Non-pigmented ciliary epithelial cell (primary cell): ENCODE measurements around the gene GALNT15.

ENCODE experiments used
- DNase-seq: peaks from one replicate; pipeline ENCODE4 v3.0.0-alpha.2; 2010; ENCODE audit warnings: low read depth

Gene GALNT15, protein sequence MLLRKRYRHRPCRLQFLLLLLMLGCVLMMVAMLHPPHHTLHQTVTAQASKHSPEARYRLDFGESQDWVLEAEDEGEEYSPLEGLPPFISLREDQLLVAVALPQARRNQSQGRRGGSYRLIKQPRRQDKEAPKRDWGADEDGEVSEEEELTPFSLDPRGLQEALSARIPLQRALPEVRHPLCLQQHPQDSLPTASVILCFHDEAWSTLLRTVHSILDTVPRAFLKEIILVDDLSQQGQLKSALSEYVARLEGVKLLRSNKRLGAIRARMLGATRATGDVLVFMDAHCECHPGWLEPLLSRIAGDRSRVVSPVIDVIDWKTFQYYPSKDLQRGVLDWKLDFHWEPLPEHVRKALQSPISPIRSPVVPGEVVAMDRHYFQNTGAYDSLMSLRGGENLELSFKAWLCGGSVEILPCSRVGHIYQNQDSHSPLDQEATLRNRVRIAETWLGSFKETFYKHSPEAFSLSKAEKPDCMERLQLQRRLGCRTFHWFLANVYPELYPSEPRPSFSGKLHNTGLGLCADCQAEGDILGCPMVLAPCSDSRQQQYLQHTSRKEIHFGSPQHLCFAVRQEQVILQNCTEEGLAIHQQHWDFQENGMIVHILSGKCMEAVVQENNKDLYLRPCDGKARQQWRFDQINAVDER

DNA sequence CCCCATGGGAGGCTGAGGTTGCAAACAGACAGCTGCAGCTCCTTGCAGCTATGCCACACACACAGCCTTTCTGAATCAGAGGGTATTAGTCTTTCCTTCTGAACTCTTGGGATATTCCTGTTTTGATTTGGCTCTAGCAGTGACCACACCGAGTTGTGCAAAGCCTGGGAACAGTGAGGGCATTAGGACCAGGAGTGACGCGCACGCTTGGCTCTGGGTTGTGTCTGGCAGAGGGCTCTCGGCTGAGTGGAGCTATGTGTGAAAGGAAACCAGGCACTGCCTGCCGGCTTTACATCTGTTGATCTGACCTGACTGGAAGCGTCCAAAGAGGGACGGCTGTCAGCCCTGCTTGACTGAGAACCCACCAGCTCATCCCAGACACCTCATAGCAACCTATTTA, at the start of gene GALNT15:
Gene GALNT15, plus strand, starts transcription at position 292 of the 400 bp plus-strand sequence. CDS start 472 bp downstream, outside the sequence.
- peak; percentile 77 for DNase-seq

DNA sequence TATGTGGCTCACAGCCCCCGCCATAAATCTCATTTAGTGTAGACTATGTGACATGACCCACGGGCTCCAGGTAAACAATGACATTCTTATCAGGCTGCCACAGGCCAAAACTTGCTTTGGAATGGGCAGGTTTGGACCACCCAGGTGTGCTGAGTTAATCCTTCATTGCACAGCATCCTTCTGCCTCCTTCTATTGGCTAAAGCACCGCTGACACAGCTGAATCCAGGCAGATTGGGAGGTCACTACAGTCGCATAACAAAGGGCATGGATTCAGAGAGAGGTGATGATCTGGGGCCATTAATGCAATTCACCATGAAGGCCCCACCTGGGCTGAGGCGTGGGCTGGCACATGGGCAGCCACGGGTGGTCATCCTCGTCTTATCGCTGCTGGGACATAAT, 47.8 kb upstream of the GALNT15 start:
- DNase-seq, result no peak

DNA sequence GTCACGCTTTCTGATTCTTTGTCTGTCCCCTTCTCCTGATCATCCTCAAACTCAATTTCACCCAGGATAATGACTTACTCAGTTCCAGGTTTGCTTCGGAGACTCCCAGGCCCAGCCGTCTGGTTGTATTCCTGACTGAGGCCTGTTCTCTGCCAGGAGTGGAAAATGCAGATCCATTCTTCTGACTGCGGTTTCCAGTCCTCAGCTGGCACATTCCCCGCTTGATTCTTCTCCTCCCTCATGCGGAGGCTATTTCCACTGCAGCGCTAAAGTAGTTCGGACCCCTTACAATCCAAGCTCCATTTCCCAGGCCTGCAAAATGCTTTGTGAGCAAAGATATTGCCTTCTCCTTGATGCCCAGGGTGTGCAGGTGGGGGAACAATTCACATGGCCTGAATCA, 47.2 kb upstream of the GALNT15 start:
- no peak for DNase-seq

DNA sequence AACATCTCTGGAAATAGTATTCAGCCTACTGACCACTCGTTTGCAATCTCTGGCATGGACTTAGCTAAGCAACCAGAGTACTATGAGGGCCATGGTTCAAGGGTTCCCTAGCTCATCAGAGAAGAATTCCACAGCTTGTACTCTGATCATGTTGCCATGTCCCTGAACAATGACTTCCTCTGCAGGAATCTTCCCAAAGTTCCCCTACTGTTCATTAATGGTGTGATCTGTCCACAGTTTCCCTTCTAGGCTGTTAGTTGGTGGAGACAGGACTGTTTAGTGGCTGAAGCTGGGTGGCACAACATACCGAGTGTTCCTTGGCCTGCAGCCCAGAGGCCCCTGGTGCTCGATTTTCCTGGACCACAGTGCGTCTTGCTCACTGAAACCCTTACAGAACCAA, 44.4 kb upstream of the GALNT15 start:
- peak; percentile 79 for DNase-seq

DNA sequence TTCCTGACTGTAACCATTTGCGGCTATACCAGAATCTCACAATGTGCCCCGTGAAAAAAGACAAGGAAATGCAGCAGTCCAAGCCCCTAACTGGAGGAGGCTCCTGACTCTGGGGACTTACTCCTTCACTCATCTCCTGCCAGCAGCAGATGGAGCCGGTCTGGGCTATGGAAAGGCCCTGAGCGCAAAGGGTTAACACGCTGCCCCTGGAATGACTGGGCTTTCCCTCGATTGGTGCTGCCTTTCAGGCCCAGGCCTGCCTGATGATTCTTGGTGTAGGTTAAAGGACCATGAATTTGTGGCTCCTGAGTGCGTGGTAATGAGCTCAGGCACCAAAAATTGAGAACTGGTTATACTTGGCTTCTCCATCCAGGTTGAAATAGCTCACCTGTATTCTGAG, 42.3 kb upstream of the GALNT15 start:
- no peak for DNase-seq

DNA sequence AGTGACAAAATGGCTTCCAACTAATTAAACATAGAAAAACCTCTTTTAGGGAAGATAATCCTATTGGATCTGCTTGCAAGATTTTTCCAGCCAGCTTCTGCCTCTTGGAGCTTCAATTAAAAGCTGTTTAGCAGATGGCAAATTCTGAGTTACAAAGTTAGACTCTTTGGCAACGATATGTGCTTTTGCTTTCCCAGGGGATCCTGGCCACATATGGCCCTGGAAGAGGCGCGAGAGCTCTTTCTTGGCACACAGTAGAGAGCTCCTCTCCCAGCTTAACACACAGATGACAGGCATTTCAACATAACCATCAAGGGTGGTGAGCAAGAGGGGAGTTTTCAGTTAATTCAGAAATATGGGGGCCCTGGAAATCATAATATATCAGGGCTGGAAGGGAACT, 41.6 kb upstream of the GALNT15 start:
- DNase-seq, result no peak

DNA sequence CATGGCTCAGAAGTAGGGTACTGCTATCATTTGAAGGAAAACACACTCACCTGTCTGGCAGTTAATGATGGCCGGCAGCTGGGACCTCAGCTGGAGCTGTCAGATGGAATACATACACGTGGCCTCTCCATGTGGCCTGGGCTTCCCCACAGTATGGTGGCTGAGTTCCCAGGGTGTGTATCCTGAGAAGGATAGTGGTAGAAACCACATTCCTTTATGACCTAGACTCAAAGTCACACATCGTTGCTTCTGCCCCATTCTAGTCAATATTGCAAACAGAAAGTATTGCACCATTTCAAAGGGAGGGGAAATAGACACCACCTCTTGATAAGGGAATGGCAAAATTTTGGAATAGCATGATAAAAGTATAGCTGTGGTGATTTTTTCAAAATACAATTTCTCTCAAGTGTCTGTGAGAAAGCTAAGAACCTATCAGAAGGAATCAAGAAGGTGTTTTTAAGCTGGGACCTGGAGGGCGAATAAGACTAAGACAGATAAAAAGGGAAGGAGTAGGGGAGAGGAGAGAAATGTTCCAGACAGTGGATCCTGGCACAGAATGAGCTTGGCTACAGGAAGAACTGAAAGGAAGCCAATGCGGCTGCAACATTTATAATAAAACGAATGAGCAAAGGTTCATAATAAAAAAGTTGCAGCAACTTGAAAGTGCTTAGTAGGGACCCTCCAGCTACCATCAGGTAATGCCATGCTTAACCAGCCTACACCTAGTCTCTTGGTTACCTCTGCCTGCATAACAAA, 40.1 kb upstream of the GALNT15 start:
- no peak for DNase-seq

DNA sequence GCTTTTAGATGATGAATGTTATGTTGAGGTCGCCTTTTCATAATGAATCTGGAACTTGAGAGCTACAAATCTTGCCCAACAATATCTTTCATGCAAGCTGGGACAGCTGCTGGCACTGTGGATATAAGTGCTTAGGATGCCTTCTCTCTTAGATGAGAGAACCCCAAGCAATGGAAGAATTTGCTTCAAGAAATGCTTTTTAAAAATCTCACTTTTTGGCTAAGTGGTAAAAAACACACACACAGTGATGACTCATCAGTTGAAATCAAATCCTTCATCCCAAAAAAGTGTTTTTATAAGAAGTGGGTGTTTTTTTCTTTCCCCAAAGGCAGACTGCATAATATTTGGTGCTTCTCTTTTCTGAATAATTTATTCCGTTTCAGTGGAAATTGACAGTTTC, 38.4 kb upstream of the GALNT15 start:
- DNase-seq, result no peak

DNA sequence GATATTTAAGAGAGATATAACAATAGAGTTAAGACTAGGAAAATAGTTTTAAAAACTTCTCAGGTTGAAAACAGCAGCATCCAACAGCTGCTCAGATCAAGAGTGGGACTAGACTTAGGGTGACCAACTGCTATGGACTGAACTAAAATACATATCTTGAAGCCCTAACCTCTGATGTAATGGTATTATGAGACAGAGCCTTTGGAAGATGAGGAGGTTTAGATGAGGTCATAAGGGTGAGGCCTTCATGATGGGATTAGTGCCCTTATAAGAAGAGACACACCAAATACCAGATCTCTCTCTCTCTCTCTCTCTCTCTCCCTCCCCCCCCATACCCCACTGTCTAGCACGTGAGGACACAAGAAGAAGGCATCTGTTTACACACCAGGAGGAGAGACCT, 37.4 kb upstream of the GALNT15 start:
- DNase-seq, result no peak

DNA sequence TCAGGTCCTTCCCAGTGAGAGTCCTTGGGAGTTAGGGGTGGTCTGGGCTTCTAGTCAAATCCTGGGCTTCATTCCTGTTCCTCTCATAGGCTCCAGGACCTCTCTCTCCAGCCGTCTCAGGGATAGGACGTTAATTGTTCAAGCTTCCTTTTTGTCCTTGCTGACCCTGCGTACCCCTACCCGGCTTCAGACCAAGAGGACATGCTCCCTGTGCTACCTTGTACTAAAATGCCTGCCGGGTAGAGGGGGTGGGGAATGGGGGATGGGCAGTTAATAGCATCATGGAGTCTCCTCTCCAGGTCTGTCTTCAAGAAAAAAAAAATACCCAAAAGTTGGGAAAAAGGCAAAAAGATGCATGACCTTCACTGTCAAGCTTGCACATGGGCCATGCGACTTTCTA, 36.5 kb upstream of the GALNT15 start:
- DNase-seq, result no peak

DNA sequence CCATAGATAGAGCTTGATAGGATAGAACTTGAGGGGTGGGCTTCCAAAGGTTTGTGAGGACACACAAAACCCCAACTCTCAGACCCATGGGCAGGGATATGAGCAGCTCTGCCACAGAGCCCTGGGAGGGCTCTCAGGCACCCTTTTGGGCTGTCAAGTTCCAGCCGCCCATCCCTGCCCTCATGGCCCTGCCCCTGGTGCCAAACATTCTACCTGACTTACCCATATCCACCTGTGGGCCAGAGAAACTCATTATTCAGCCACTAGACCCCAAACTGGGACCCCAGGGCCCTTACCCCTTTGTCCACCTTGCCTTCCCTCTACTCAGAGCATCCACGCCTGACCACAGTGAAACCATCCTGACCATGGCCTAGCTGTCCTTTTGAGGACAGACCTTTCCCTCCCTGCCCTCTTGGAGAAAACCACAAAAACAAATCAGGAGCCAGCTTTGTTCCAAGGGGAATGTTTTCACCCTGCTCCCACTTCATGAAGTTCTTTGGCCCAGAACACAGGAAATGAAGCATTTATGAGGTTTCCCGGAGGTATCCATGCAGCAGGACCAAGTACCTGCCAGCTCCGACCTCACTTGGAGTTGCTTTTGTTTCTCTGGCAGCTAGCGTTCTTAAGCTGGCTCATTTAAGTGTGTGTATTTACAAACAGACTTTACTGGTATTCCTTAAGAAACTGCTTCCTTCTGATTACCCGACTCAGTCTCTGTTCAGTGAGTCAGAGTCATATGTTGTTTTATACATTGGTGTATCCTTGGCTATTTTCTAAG, 34.2 kb upstream of the GALNT15 start:
- DNase-seq, result peak; percentile 43

DNA sequence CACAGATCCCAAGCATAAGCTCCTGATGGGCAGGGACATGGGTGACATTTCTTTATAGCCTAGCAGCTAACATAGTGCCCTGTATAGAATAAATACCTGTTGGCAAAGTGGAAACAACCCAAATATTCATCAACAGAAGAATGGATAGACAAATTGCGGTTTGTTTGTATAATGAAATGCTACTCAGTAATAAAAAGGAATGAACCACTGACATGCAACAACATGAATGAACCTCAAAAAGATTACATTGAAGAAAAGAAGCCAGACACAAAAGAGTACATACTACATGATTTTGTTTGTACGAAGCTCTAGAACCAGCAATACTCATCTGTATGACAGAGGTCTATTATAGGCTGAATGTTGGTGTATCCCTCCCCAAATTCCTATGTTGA, 33.6 kb upstream of the GALNT15 start:
- DNase-seq, result no peak

DNA sequence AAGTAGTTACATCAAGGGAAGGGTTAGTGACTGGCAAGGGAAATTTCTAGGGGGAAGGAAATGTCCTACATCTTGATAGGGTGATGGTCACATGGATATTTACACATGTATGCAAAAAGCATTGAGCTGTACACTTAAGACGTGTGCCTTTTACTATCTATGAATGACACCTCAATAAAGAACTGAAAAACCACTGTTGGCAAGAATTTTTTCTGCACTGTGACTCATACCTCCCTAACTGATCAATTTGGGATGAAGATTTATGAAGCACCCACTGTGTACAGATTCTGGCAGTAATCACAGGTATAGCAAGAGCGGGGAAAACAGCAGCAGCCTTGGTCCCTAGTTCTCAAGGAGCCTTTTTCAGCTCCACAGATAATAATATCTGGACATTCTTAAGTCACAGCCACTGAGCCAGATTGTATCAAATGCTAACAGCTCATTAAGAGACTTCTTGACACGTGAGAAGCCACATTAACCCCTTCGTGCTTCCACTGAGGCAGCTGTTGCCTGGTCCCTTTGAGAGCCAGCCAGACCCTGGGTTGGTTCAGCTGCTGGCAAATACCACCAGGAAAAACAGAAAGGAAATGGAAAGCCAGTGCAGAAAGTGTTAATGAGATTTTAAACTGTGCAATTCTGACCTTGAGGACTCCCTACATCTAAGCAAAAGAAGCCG, 32.0 kb upstream of the GALNT15 start:
- no peak for DNase-seq

DNA sequence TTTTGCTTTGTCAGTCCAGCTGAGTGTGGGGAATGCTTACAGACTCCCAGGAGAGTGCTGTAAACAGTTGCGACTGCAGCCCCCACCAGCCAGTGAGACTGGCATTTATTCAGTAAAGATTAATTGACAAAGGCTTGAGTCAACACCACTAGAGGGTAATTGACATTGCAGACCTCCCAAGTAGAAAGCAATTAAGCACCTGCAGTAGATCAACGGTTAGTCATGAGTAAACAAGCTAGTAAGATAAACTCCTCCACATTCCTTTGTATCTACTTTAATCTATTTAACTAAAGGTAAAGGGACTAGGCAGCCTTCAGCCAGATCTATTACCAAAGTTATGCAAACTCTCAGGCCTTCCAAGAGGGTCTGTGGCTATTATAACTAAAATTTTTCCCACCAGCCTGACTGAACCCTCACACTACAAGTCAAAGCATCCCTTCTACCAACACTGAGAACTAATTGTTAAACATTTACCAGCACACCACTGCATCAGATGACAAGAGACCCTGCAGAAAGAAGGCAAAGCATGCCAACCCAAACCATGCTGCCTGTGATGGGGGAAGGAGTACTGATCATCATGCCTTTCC, 30.5 kb upstream of the GALNT15 start:
- no peak for DNase-seq

DNA sequence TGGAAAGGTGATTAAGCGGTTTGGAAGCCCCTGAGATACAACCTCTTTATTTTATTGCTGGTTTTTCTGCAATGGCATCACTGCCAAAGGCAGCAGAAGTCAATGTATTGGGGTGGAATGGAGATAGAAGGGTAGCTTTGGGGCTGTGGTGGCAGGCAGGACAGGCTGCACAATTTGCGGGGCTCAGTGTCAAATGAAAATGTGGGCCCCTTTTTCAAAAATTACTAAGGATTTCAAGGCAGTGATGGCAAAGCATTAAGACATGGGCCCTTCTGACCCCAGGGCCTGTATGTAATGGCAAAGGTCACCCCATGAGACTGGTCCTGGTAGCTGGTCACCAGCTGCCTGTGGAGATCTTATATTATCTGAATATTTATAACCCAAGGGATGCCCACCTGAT, 29.3 kb upstream of the GALNT15 start:
- no peak for DNase-seq

DNA sequence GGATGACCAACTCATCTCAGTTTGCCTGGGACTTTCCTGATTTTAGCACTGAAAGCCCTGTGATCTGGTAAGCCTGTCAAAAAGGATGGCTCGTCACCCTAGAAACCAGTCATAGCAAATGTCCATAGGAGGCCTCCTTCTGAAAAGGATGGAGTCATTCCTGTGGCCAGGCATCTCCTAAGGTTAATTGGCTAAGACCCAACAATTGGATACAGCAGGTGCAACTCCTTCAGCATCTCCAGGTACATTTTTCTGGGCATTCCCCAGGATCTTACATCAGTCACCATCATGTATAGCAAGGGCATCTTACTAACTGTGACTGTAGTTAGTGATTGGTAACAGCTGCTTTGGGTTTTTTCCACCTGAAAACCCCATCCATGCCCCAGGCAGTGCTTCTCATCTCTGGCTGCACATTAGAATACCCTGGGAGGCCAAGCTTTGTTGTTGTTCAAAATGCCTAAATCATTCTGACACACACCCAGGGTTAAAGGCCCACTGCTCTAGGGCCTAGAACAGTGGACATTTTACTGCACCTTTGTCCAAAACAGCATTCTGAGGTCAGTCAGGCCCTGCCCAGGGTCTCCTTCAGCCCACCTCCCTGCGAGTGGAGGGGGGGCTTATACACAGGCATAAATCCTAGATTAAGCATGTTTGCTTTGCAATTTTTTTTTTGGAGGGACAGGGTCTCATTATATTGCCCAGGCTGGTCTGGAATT, 28.3 kb upstream of the GALNT15 start:
- DNase-seq, result no peak

DNA sequence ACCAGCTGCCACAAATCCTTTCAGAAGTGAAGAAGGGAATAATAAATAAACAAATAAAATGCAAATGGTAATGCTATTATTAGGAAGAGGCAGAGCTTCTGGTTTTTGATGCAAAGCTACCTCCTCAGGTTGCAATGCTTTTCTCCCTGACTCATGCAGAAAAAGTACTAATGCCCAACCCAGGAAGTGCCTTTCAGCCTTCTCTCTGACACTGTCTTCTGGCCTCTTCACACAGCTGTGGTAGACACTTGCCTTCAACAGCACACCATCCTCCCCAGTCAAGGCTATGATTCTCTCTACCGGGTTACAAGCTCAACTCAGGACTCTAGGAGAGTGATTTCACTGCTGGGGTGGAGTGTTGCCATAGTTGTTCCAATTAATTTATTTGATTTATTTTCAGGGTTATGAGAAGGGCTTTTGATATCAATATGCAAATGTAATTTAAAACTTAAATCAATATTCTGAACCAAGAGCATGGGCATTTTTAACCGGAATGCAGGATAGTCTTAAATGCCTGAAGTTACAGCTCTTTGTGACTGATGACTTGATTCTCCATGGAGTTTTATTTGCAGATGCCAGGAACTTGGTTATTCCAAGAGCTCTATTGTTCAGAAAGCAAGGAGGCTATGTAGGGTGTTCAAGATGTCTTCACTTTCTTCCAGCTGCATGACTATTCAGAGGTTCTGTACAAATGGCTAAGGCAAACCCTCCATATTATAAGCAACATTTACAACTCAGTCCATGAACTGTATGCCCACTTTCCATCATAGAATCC, 27.1 kb upstream of the GALNT15 start:
- DNase-seq, result no peak

DNA sequence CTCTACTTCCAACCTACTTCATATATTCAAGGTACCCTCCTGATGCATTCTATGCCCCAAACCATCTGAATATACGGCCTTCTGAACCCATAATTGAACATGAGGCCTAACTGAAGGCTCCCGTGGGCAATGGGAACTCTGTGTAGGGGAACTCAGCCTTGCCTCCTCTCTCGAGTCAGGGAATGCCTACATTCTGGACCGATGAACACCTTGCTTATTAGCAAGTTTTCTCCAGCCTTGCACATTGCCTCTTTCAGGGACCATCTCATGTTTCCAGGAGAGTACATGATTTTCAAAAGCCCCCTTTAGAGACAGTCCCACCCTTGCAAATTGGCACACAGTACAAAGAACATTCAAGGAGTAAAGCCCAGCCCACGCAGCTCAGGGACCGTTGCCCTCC, 26.3 kb upstream of the GALNT15 start:
- no peak for DNase-seq

DNA sequence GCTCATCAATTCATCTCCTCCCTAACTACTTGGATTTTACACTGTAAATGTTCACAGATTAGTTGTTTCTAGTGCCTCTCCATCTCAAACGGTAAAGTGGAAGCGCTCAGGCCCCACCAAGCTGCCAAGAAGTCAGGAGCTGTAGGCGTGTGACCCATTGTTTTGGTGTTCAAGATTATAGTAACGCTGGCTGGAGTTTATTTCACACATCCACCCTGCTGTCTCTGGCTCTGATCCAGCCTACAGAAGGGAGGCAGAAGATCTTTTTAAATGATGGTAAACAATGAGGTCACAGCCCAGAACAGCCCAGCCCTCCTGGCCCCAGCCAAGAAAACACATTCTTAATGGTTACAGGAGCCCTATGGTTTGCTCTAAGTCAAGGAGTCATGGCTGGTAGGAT, 25.7 kb upstream of the GALNT15 start:
- DNase-seq, result peak; percentile 72

DNA sequence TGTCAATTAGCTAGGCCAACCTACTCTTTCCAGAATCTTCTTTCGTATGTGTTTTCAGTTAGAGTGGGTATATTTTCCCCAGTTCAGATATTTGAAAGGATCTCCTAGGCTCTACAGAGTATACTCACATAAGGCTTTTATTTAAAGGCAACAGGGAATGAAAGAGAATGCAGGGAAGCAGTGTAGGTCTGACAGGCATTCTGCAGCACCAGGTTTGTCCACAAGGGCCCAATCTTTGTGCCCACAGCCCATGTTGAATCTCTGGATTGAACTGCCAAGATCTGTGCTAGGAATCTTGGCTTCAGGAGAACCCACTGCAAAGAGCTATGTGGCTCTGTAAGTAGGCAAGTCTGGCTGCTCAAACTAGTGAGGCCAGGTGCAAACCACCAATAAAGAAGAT, 24.2 kb upstream of the GALNT15 start:
- DNase-seq, result no peak
